ENCODE results near the gene CTSS. TPM values are rescaled to one million over a fixed set of nuclear protein-coding genes. Genes with fewer than 3 reads are reported as not detected.
A peak's percentile ranks its signal among the peaks of the same experiment; 100 is the strongest.

The CTSS gene
- total and polyA plus RNA-seq, 8 donors = 21.1 to 473 (median 27.6) TPM

GRCh38 chr1:150706091-150706490 is 59.5 kb downstream of the CTSS start:
- Histone ChIP-seq H3K4me1 (no peaks in the 10 kb centered on the region), H3K4me3 (no peak overlapping the region), H3K36me3 (no peaks in the 10 kb centered on the region), H3K9me3 (no peaks in the 10 kb centered on the region), H3K27me3 (no peaks in the 10 kb centered on the region), H3K27ac (no peak overlapping the region)
- no peak for TF ChIP-seq CTCF (IDR thresholded peaks at IDR 0.05)
- ATAC-seq (peak; percentile 72), DNase-seq (no peak)
- intact Hi-C loops (cut with DNase I) = no loop called here

DNA sequence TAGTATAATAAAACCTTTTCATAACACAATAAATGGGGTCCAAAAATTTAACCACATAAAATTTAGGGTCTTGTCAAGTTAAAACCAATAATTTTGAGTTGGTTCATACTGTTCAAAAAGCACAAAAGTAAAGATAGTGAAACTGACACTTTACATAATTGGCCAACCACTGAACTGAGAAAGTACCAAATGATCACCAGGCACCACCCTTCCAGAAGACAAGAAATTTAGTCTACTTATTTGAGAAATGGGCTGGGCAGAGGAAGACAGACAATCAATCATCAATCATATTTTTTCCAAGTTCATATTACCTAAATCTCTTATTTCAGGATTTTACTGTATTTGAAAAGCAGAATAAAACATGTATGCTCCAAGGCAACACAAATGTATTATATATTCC is 62.2 kb downstream of the CTSS start:
- no peak for TF ChIP-seq CTCF (IDR thresholded peaks at IDR 0.05)
- Histone ChIP-seq H3K27me3 (no peaks in the 10 kb centered on the region), H3K36me3 (no peaks in the 10 kb centered on the region), H3K9me3 (no peaks in the 10 kb centered on the region), H3K4me1 (no peaks in the 10 kb centered on the region), H3K4me3 (no peak overlapping the region), H3K27ac (no peak overlapping the region)
- ATAC-seq (no peak), DNase-seq (no peak)
- intact Hi-C loops (cut with DNase I) = no loop called here

DNA sequence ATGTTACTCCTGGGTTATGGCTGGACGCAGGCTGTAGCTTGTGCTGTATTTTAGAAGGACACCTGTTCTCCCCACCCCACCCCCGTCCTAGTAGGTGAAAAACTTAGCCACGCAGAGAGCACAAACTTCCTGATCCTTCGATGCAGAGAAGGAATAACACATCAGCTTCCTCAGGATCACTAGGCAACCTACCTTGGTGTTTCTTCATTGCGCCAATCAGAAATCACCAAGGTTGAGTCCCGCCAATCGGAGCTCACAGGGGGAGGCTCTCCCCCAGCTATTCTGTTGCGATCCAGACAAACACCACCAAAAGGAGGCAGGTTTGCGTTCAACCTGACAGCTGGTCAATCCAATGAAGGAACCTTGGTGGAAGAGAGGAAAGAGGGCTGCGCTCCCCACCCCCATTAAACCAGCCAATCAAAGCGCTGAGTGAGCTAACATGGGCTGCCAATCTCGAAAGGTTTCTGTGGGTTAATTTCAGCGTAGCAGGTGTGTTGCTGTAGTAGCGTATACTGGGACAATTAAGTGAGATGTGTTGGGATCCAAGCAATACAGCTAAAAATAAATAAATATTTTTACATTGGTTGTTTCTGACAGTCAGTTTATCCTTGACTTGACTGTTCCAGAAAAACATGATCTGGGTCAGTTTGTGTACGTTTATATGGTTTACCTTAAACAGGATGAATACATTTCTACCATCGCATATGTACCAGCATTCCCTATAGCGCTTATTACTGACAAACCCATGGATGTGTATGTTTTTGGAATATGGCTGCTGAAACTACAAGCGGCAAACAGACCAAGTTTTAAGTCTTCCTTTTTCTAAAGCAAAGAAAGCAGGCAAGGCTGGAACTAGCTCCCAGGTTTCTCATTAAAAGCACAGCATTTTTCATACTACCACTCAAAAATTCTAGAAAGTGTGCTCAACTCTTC is 68.3 kb downstream of the CTSS start, which contains the start of gene GOLPH3L:
Gene GOLPH3L (minus strand): TSS at position 160 of the 933 bp plus-strand sequence. CDS start 2,316 bp downstream, outside the sequence.
- DNase-seq (peak; percentile 81 to 98 (median 94)), ATAC-seq (peak; percentile 99)
- H3K9me3 ChIP-seq = no peaks in the 10 kb centered on the region
- H3K4me3 ChIP-seq = peak within 1 kb of the TSS; percentile 53 to 59
- no peak for TF ChIP-seq CTCF (IDR thresholded peaks at IDR 0.05)
- peaks cover 7 to 24% of the 10 kb centered on the region in 2 donors for H3K36me3 ChIP-seq
- no peaks in the 10 kb centered on the region for H3K27me3 ChIP-seq
- peak within 1 kb of the TSS; percentile 58 to 79 for H3K27ac ChIP-seq
- intact Hi-C loops (cut with DNase I) = no loop called here
- H3K4me1 ChIP-seq = peaks cover 10 to 30% of the 10 kb centered on the region in 2 donors

GRCh38 chr1:150696590-150696989 is 69.0 kb downstream of the CTSS start:
- H3K4me3 ChIP-seq = peak overlapping the region; percentile 53 to 59
- peak overlapping the region; percentile 58 to 79 for H3K27ac ChIP-seq
- TF ChIP-seq CTCF (IDR thresholded peaks at IDR 0.05) = no peak
- intact Hi-C loops (cut with DNase I) = no loop called here
- DNase-seq = peak in 1 of 4 donors; percentile 14
- peak; percentile 61 for ATAC-seq
- H3K4me1 ChIP-seq = peaks cover 10 to 30% of the 10 kb centered on the region in 2 donors
- H3K36me3 ChIP-seq = peaks cover 7 to 27% of the 10 kb centered on the region in 2 donors
- no peaks in the 10 kb centered on the region for H3K9me3 ChIP-seq
- H3K27me3 ChIP-seq = no peaks in the 10 kb centered on the region

GRCh38 chr1:150696162-150696561 is 69.4 kb downstream of the CTSS start:
- peak overlapping the region; percentile 53 to 59 for H3K4me3 ChIP-seq
- H3K36me3 ChIP-seq = peaks cover 7 to 28% of the 10 kb centered on the region in 2 donors
- H3K27ac ChIP-seq = peak overlapping the region in 1 of 2 donors; percentile 79
- no peaks in the 10 kb centered on the region for H3K9me3 ChIP-seq
- TF ChIP-seq CTCF (IDR thresholded peaks at IDR 0.05) = no peak
- H3K27me3 ChIP-seq = no peaks in the 10 kb centered on the region
- intact Hi-C loops (cut with DNase I) = no loop called here
- ATAC-seq (peak; percentile 19), DNase-seq (no peak)
- H3K4me1 ChIP-seq = peaks cover 10 to 30% of the 10 kb centered on the region in 2 donors
